ENCODE results near the gene DLG2.

Gene DLG2

DNA sequence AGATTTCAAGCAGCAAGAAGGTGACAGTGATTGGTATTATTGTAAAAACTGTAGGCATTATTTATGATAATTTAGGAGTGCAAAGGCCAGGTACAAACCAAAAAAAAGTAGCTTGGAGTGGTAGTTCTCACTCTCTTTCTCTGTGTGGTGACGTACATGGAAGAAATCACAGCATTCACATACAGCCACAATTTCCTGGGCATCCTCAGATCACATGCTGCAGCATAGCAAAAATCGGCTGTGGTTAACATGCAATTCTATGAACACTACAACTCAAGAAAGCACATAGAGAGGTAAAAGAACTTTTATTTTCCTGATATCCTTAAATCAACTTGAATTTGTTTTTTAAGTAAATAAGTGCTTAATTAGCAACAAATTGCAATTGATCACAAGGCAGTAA, 875.8 kb downstream of the DLG2 start:
- TF ChIP-seq POLR2AphosphoS5 (IDR thresholded peaks at IDR 0.05; ENCODE audit: low read depth, low read length) (no peak), TAF1 (IDR thresholded peaks at IDR 0.05; ENCODE audit: borderline replicate concordance, insufficient read depth, low read length) (no peak), SIN3A (IDR thresholded peaks at IDR 0.05; ENCODE audit: borderline replicate concordance, insufficient read depth, low read length) (no peak), FOXP2 (optimal IDR thresholded peaks at IDR 0.05; ENCODE audit: borderline replicate concordance, extremely low read depth, extremely low read length, insufficient read depth) (no peak)
- TF ChIP-seq, protein P1, sequence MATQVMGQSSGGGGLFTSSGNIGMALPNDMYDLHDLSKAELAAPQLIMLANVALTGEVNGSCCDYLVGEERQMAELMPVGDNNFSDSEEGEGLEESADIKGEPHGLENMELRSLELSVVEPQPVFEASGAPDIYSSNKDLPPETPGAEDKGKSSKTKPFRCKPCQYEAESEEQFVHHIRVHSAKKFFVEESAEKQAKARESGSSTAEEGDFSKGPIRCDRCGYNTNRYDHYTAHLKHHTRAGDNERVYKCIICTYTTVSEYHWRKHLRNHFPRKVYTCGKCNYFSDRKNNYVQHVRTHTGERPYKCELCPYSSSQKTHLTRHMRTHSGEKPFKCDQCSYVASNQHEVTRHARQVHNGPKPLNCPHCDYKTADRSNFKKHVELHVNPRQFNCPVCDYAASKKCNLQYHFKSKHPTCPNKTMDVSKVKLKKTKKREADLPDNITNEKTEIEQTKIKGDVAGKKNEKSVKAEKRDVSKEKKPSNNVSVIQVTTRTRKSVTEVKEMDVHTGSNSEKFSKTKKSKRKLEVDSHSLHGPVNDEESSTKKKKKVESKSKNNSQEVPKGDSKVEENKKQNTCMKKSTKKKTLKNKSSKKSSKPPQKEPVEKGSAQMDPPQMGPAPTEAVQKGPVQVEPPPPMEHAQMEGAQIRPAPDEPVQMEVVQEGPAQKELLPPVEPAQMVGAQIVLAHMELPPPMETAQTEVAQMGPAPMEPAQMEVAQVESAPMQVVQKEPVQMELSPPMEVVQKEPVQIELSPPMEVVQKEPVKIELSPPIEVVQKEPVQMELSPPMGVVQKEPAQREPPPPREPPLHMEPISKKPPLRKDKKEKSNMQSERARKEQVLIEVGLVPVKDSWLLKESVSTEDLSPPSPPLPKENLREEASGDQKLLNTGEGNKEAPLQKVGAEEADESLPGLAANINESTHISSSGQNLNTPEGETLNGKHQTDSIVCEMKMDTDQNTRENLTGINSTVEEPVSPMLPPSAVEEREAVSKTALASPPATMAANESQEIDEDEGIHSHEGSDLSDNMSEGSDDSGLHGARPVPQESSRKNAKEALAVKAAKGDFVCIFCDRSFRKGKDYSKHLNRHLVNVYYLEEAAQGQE (IDR thresholded peaks at IDR 0.05; ENCODE audit: insufficient read depth in 1 of 2, low read depth in 2 of 2, low read length in 2 of 2), result no peak

DNA sequence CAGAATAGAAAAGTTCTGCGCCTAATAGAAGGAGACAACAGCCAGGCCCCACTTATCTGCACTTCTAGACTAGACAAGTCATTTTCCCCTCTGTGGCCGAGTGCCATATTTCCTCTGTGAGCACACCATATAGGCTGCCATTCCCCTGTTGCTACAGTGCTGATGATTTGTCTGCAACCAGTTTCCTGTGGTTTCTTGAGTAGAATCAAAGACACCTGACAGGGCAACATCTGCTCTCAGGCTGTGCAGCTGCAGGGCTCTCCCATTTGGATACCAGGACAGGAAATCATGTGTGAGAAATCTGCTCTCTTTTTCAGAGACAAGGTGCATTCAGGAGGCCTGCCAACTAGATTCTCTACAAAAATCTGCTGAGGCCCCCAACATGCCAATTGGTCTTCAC, 879.3 kb downstream of the DLG2 start:
- no peak for TF ChIP-seq SIN3A (IDR thresholded peaks at IDR 0.05; ENCODE audit: borderline replicate concordance, insufficient read depth, low read length)
- no peak for TF ChIP-seq FOXP2 (optimal IDR thresholded peaks at IDR 0.05; ENCODE audit: borderline replicate concordance, extremely low read depth, extremely low read length, insufficient read depth)
- TF ChIP-seq TAF1 (IDR thresholded peaks at IDR 0.05; ENCODE audit: borderline replicate concordance, insufficient read depth, low read length), result no peak
- TF ChIP-seq POLR2AphosphoS5 (IDR thresholded peaks at IDR 0.05; ENCODE audit: low read depth, low read length), result no peak
- TF ChIP-seq, protein P1 (IDR thresholded peaks at IDR 0.05; ENCODE audit: insufficient read depth in 1 of 2, low read depth in 2 of 2, low read length in 2 of 2), result no peak

DNA sequence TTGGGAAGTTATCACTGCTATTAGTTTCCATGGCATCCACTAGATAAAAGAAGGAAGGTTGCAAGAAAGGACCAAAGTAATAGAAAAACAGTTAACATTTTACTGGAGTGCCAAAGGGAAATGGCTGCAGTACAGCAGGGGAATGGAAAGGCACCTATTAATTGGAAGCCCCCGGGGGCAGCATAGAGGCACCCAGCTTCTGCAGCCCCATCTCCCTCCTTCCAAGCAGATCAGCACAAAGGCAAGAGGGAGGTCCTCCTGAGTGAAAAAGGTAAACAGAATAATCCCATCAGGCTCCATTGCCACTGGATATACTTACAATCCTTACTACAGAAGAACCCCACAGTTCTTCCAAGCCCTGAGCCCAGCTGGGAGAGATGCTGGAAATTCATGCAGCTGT, 887.1 kb downstream of the DLG2 start:
- TF ChIP-seq POLR2AphosphoS5 (IDR thresholded peaks at IDR 0.05; ENCODE audit: low read depth, low read length), result no peak
- TF ChIP-seq TAF1 (IDR thresholded peaks at IDR 0.05; ENCODE audit: borderline replicate concordance, insufficient read depth, low read length), result no peak
- no peak for TF ChIP-seq SIN3A (IDR thresholded peaks at IDR 0.05; ENCODE audit: borderline replicate concordance, insufficient read depth, low read length)
- no peak for TF ChIP-seq FOXP2 (optimal IDR thresholded peaks at IDR 0.05; ENCODE audit: borderline replicate concordance, extremely low read depth, extremely low read length, insufficient read depth)
- TF ChIP-seq, protein P1 (IDR thresholded peaks at IDR 0.05; ENCODE audit: insufficient read depth in 1 of 2, low read depth in 2 of 2, low read length in 2 of 2), result no peak

DNA sequence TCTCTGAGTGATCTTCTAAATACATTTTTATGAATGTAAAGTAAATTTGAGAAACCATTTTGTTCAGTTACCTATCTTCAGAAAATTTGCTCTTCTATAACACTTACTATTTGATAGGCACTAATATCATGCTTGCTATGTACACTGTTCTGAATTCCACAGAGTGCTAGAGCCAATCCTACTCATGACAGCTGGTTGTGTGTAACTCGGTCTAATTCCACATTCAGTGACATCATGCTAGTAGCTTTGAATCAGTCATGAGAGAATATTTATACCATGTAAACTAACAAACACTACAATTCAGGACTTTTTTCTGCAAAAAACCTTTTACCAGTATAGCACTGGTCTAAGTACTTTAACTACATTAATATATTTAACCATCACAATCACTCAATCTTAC, 902.9 kb downstream of the DLG2 start:
- TF ChIP-seq TAF1 (IDR thresholded peaks at IDR 0.05; ENCODE audit: borderline replicate concordance, insufficient read depth, low read length) (no peak), SIN3A (IDR thresholded peaks at IDR 0.05; ENCODE audit: borderline replicate concordance, insufficient read depth, low read length) (no peak), FOXP2 (optimal IDR thresholded peaks at IDR 0.05; ENCODE audit: borderline replicate concordance, extremely low read depth, extremely low read length, insufficient read depth) (no peak), POLR2AphosphoS5 (IDR thresholded peaks at IDR 0.05; ENCODE audit: low read depth, low read length) (no peak)
- TF ChIP-seq, protein P1 (IDR thresholded peaks at IDR 0.05; ENCODE audit: insufficient read depth in 1 of 2, low read depth in 2 of 2, low read length in 2 of 2), result no peak

DNA sequence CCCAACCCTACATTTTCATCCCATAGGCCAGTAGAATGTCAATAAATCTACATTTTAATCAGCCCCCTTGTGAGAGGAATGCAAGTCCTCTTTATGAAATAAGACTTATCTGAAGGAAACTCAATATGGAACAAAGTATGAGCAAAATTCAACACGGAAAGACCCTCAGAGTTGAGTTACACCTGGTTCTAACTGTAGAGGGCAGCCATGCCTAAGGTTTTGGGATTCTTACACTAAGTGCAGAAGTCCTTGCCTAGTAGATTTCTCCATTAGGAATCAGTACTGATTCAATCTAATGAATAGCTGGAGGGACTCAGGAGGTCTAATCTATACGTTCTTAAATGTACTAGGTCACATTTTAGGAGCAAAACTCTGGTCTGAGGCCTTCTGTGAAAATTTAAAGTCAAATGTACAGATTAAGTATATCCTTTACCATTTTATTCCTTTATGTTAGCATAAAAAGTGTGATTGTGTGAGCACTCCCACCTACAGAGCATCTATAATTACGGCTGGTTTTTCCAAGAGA, 904.5 kb downstream of the DLG2 start:
- TF ChIP-seq, protein P1 (IDR thresholded peaks at IDR 0.05; ENCODE audit: insufficient read depth in 1 of 2, low read depth in 2 of 2, low read length in 2 of 2), result no peak
- TF ChIP-seq SIN3A (IDR thresholded peaks at IDR 0.05; ENCODE audit: borderline replicate concordance, insufficient read depth, low read length) (no peak), FOXP2 (optimal IDR thresholded peaks at IDR 0.05; ENCODE audit: borderline replicate concordance, extremely low read depth, extremely low read length, insufficient read depth) (no peak), POLR2AphosphoS5 (IDR thresholded peaks at IDR 0.05; ENCODE audit: low read depth, low read length) (no peak), TAF1 (IDR thresholded peaks at IDR 0.05; ENCODE audit: borderline replicate concordance, insufficient read depth, low read length) (no peak)
